ENCODE measurements around the gene IFT43. TPM values are rescaled to one million over a fixed set of nuclear protein-coding genes. Genes with fewer than 3 reads are reported as not detected.

Gene IFT43
- total RNA-seq: 39.9 TPM

GRCh38 chr14:75985618-75986438 is at the start of gene IFT43:
Gene IFT43 (plus strand): TSS chr14:75985763. CDS start chr14:75985787, 24 bp downstream.
- peak; percentile 94 for DNase-seq (ENCODE audit: low spot score)

GRCh38 chr14:75939200-75939599 is 46.4 kb upstream of the IFT43 start:
- no peak for DNase-seq (ENCODE audit: low spot score)

- DNase-seq (ENCODE audit: low spot score): no peak
Measured at GRCh38 chr14:75941030-75941429, 44.5 kb upstream of the IFT43 start.

GRCh38 chr14:75944607-75945241 is 40.8 kb upstream of the IFT43 start:
- no peak for DNase-seq (ENCODE audit: low spot score)

- DNase-seq (ENCODE audit: low spot score): no peak
Measured at GRCh38 chr14:75946785-75947184, 38.8 kb upstream of the IFT43 start.

- DNase-seq (ENCODE audit: low spot score): no peak
Measured at GRCh38 chr14:75952489-75952888, 33.1 kb upstream of the IFT43 start.

GRCh38 chr14:75959031-75959430 is 26.5 kb upstream of the IFT43 start:
- DNase-seq (ENCODE audit: low spot score): no peak

GRCh38 chr14:75960231-75960630 is 25.3 kb upstream of the IFT43 start:
- DNase-seq (ENCODE audit: low spot score): no peak

- no peak for DNase-seq (ENCODE audit: low spot score)
Measured at GRCh38 chr14:75961662-75962061, 23.9 kb upstream of the IFT43 start.

- DNase-seq (ENCODE audit: low spot score): no peak
Measured at GRCh38 chr14:75967866-75968265, 17.7 kb upstream of the IFT43 start.

- DNase-seq (ENCODE audit: low spot score): no peak
Measured at GRCh38 chr14:75968456-75968855, 17.1 kb upstream of the IFT43 start.

GRCh38 chr14:75969126-75969525 is 16.4 kb upstream of the IFT43 start:
- DNase-seq (ENCODE audit: low spot score): no peak

GRCh38 chr14:75969891-75970290 is 15.7 kb upstream of the IFT43 start:
- DNase-seq (ENCODE audit: low spot score): no peak

GRCh38 chr14:75970989-75971388 is 14.6 kb upstream of the IFT43 start:
- DNase-seq (ENCODE audit: low spot score): no peak

- no peak for DNase-seq (ENCODE audit: low spot score)
Measured at GRCh38 chr14:75971509-75971908, 14.1 kb upstream of the IFT43 start.

- no peak for DNase-seq (ENCODE audit: low spot score)
Measured at GRCh38 chr14:75972801-75973421, 12.7 kb upstream of the IFT43 start.

- no peak for DNase-seq (ENCODE audit: low spot score)
Measured at GRCh38 chr14:75976826-75977581, 8.6 kb upstream of the IFT43 start.

GRCh38 chr14:75977582-75977943 is 8.0 kb upstream of the IFT43 start:
- DNase-seq (ENCODE audit: low spot score): no peak

- no peak for DNase-seq (ENCODE audit: low spot score)
Measured at GRCh38 chr14:75978249-75978731, 7.3 kb upstream of the IFT43 start.

- no peak for DNase-seq (ENCODE audit: low spot score)
Measured at GRCh38 chr14:75979071-75979571, 6.4 kb upstream of the IFT43 start.

- peak; percentile 60 for DNase-seq (ENCODE audit: low spot score)
Measured at GRCh38 chr14:75979648-75980565, 5.7 kb upstream of the IFT43 start.
